ENCODE data around the gene LAMB2. TPM values are rescaled to one million over a fixed set of nuclear protein-coding genes. Genes with fewer than 3 reads are reported as not detected.

Gene LAMB2
- total and polyA plus RNA-seq, 2 of the 8 experiments (the other 6 are each of a cell fraction or from before 2014, with no cell fraction given) = 112 to 153 TPM

GRCh38 chr3:49120438-49121131, 12.3 kb downstream of the LAMB2 start, which contains the start of gene USP19:
TSS of gene USP19 (minus strand) at chr3:49120823. CDS start at chr3:49119145, 1,678 bp downstream.
- H2BK12ac ChIP-seq (ENCODE audit: low read depth, low read length) = peak within 1 kb of the TSS; percentile 19; the same call in 1 of the 2 replicates
- H3K56ac ChIP-seq (replicated peaks; ENCODE audit: insufficient read length, low read depth, low read length) = peak within 1 kb of the TSS; percentile 85
- peaks cover 5% of the 10 kb centered on the region for H3K23me2 ChIP-seq (ENCODE audit: low read depth, low read length)
- peaks cover 15 to 51% (median 38%) of the 10 kb centered on the region in 4 experiments for H3K36me3 ChIP-seq (ENCODE audit: control insufficient read depth in 2 of 4, insufficient read depth in 4 of 4, low read length in 3 of 4)
- H4K8ac ChIP-seq (ENCODE audit: extremely low read depth, insufficient read depth, low read length) = peak within 1 kb of the TSS; percentile 97
- peak within 1 kb of the TSS; percentile 83 to 92 (median 86) for H3K4me3 ChIP-seq (ENCODE audit: extremely low read depth in 1 of 4, insufficient read depth in 2 of 4, low read depth in 3 of 4, low read length in 4 of 4)
- no peak within 1 kb of the TSS for H2AFZ ChIP-seq (ENCODE audit: low read length)
- H3K23ac ChIP-seq (ENCODE audit: insufficient read length) = no peak within 1 kb of the TSS
- H2AK5ac ChIP-seq (ENCODE audit: low read depth, low read length) = 0 out of 2 replicates have a peak within 1 kb of the TSS, but pooled peaks have one; percentile 17
- POLR2A ChIA-PET (ENCODE audit: partially characterized antibody) = interaction anchor here (0.6 to 25.5 kb wide), 18 partner anchors 8 to 219 kb away, joined by 3 to 508 read pairs (median 5); partner anchors contain the start of genes IMPDH2, LAMB2, NDUFAF3 and P4HTM
- CTCF ChIA-PET (ENCODE audit: partially characterized antibody) = interaction anchor here (0.6 to 4.4 kb wide), 15 partner anchors 10 to 411 kb away, joined by 3 to 20 read pairs (median 4); partner anchors contain the start of genes KLHDC8B, LAMB2, NDUFAF3 and QARS1
- peaks cover 0 to 9% of the 10 kb centered on the region in 2 experiments for H4K20me1 ChIP-seq (replicated peaks in 1 of 2; ENCODE audit: control insufficient read depth in 1 of 2, insufficient read depth in 2 of 2, low read length in 2 of 2)
- H3K27ac ChIP-seq (ENCODE audit: low read depth, low read length) = peak within 1 kb of the TSS; percentile 78
- H2BK120ac ChIP-seq (replicated peaks; ENCODE audit: low read depth, low read length) = no peak within 1 kb of the TSS
- peak within 1 kb of the TSS; percentile 95 for H4K91ac ChIP-seq (replicated peaks; ENCODE audit: insufficient read length, low read length)
- H3K9me3 ChIP-seq (ENCODE audit: insufficient read depth in 2 of 2, low read depth in 1 of 2, low read length in 1 of 2) = no peaks in the 10 kb centered on the region
- no peak within 1 kb of the TSS for H2BK20ac ChIP-seq (ENCODE audit: low read length)
- no peak for FAIRE-seq
- no peaks in the 10 kb centered on the region for H3K27me3 ChIP-seq (replicated peaks in 1 of 4; ENCODE audit: control insufficient read depth in 3 of 4, extremely low read depth in 1 of 4, insufficient read depth in 3 of 4, low read length in 3 of 4)
- H2BK5ac ChIP-seq (ENCODE audit: low read depth, low read length) = peak within 1 kb of the TSS; percentile 87
- peak within 1 kb of the TSS; percentile 91 for H3K18ac ChIP-seq (ENCODE audit: extremely low read depth, low read length)
- WGBS, 2 experiments (ENCODE audit: extremely low coverage in 1 of 2, insufficient coverage in 1 of 2, insufficient read length in 1 of 2, insufficient replicate concordance in 2 of 2, low coverage in 1 of 2, low lambda C conversion rate in 2 of 2, missing lambda C conversion rate in 1 of 2) = 3% methylated on average over 55 of the region's 70 CpGs; no CpG with 5 or more reads in 1 of the 2 experiments
- peak within 1 kb of the TSS; percentile 78 for H4K5ac ChIP-seq (ENCODE audit: insufficient read length, low read depth, low read length)
- peak within 1 kb of the TSS; percentile 78 to 94 (median 89) for H3K9ac ChIP-seq (replicated peaks in 1 of 4; ENCODE audit: extremely low read depth in 1 of 4, low read depth in 3 of 4, low read length in 3 of 4)
- H3K79me2 ChIP-seq (ENCODE audit: control insufficient read depth in 1 of 2, insufficient read depth in 2 of 2, low read length in 2 of 2) = peaks cover 0 to 10% of the 10 kb centered on the region in 2 experiments; a peak in 2 of 4 replicates
- H3K79me1 ChIP-seq (ENCODE audit: low read depth, low read length) = peaks cover 9% of the 10 kb centered on the region
- H2BK15ac ChIP-seq (ENCODE audit: low read length) = peak within 1 kb of the TSS; percentile 81
- peaks cover 0 to 11% (median 6%) of the 10 kb centered on the region in 4 experiments; a peak in 5 of 7 replicates for H3K4me1 ChIP-seq (replicated peaks in 1 of 4; ENCODE audit: control insufficient read depth in 3 of 4, insufficient read depth in 4 of 4, low read length in 3 of 4)
- peak; percentile 84 to 96 for DNase-seq (ENCODE audit: low read depth in 1 of 2, low spot score in 2 of 2)
- peak within 1 kb of the TSS; percentile 87 for H3K4ac ChIP-seq (replicated peaks; ENCODE audit: insufficient read length, low read depth, low read length)
- peak within 1 kb of the TSS; percentile 92 to 99 for H3K4me2 ChIP-seq (ENCODE audit: insufficient read depth in 1 of 2, low read depth in 2 of 2, low read length in 2 of 2)
- no peak within 1 kb of the TSS for H3K14ac ChIP-seq (ENCODE audit: insufficient read length)
- peak; percentile 83 for TF ChIP-seq CREB1 (IDR thresholded peaks at IDR 0.05)
- no peak for TF ChIP-seq YY1 (IDR thresholded peaks at IDR 0.05; ENCODE audit: low read depth, low read length)
- no peak for TF ChIP-seq JUN (IDR thresholded peaks at IDR 0.05; ENCODE audit: low read depth, low read length)
- TF ChIP-seq SIRT6 (IDR thresholded peaks at IDR 0.05; ENCODE audit: low read length) = no peak
- 0 out of 2 replicates have a peak, but pooled peaks have one; percentile 27 for TF ChIP-seq KDM5A (IDR thresholded peaks at IDR 0.05; ENCODE audit: low read length)
- TF ChIP-seq HDAC2 (IDR thresholded peaks at IDR 0.05; ENCODE audit: borderline replicate concordance in 1 of 2, low read depth in 2 of 2, low read length in 2 of 2) = no peak; a peak in 1 of 4 replicates
- TF ChIP-seq ASH2L (IDR thresholded peaks at IDR 0.05; ENCODE audit: low read length) = peak; percentile 89
- peak; percentile 17; the same call in 1 of the 2 replicates for TF ChIP-seq USF2 (IDR thresholded peaks at IDR 0.05; ENCODE audit: low read length)
- no peak for TF ChIP-seq SIX5 (IDR thresholded peaks at IDR 0.05; ENCODE audit: low read depth, low read length)
- TF ChIP-seq CHD2 (IDR thresholded peaks at IDR 0.05; ENCODE audit: low read length) = peak; percentile 56; the same call in 1 of the 2 replicates
- peak; percentile 65 for TF ChIP-seq TBP (IDR thresholded peaks at IDR 0.05; ENCODE audit: low read depth, low read length)
- peak in 1 of 2 experiments; percentile 85; a peak in 2 of 3 replicates for TF ChIP-seq POLR2A (IDR thresholded peaks at IDR 0.05; ENCODE audit: control extremely low read depth in 1 of 2, low read depth in 2 of 2, low read length in 2 of 2)
